Sigmoid colon (tissue), 4 donors: ENCODE data around the gene BAD.

ENCODE experiments used
- CTCF ChIP-seq, 4 experiments: fragments of 450-650 bp in 3 of 4; fragments of 200-600 bp in 1 of 4; IDR thresholded peaks; one replicate each; pipeline ENCODE4 v1.5.1; 2016 to 2019; ENCODE audit warnings: antibody characterized with exemption in 4 of 4, mild to moderate bottlenecking in 3 of 4, moderate library complexity in 2 of 4
- EP300 ChIP-seq, 4 donors: sonication (generic); formaldehyde crosslinking; IDR thresholded peaks; one replicate each; pipeline ENCODE4 v1.6.1; 2017; ENCODE audit warnings: antibody characterized with exemption in 4 of 4
- POLR2A ChIP-seq, 2 donors: fragments of 450-650 bp; IDR thresholded peaks; one replicate each; pipeline ENCODE4 v1.6.1; 2016; ENCODE audit warnings: antibody characterized with exemption in 2 of 2, mild to moderate bottlenecking in 2 of 2, moderate library complexity in 2 of 2
- POLR2AphosphoS5 ChIP-seq, 4 donors: sonication (generic); formaldehyde crosslinking; IDR thresholded peaks; one replicate each; pipeline ENCODE4 v1.6.1; 2017; ENCODE audit warnings: antibody characterized with exemption in 4 of 4

GRCh38 chr11:64254326-64254725 lies 30.1 kb downstream of the BAD start:
- no peak for TF ChIP-seq POLR2A (IDR thresholded peaks at IDR 0.05)
- TF ChIP-seq CTCF (IDR thresholded peaks at IDR 0.05): no peak
- no peak for TF ChIP-seq POLR2AphosphoS5 (IDR thresholded peaks at IDR 0.05)
- TF ChIP-seq EP300 (IDR thresholded peaks at IDR 0.05): no peak
